OCI-LY1 (cell line): ENCODE results near the gene IPCEF1.

Source experiments
- CTCF ChIP-seq: fragments of 200-600 bp; sonication (generic), shearing (Covaris generic); IDR thresholded peaks from 2 replicates; pipeline ENCODE4 v1.5.1; 2017; ENCODE audit warnings: mild to moderate bottlenecking, antibody characterized with exemption, low read length, moderate library complexity, mixed read lengths
- EZH2 ChIP-seq: fragments of 200-600 bp; sonication (generic), shearing (Covaris generic); IDR thresholded peaks from 2 replicates; pipeline ENCODE4 v1.8.0; 2017; ENCODE audit warnings: borderline replicate concordance, mixed run types, mild to moderate bottlenecking, antibody characterized with exemption, low read length, moderate library complexity, mixed read lengths

GRCh38 chr6:154356690-154357089, at the start of gene IPCEF1:
- TF ChIP-seq EZH2 (no peak), CTCF (no peak)
